ENCODE results near the gene DDX56. TPM values are rescaled to one million over a fixed set of nuclear protein-coding genes. Genes with fewer than 3 reads are reported as not detected.

DDX56 gene
- total RNA-seq, 1 donor from 2014 or later, result 75.6 TPM

DNA sequence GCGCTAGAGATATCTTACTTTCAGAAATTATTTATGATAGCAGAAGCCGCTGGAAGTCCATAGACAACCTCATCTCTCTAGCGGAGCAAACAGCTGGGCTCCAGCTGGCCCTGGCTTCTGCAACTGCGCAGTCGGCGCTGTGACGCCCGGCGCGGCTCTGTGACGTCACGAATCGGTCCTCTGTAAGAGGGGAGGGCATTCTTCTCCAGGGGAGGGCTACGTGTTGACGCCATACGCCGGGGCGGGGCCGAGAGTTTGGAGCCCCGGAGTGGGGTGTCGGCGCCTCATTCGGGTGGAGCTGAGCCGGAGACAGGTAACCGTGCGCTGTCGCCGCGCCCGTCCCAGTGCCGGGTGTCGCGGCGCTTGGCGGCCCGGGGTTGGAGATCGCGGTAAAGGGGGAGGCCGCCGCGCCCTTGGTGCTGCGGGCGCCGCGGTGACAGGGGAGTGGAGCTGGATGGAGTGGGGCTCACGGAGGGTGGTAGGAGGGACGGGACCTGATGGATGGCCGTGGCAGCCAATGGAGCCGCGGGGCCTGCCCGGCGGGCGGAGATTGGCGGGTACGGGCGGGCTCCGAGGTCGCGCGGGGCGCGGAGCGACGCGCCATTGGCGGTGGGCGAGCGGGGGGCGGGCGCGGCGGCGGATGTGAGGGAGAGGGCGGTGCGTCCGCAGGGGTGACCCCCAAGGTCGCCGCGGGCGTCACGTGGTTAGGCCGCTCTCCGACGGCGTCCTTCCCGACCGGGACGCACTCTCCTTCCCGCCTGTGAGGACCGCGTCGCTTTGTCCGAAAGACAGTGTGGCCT lies 32.8 kb upstream of the DDX56 start, which contains the start of gene OGDH:
Gene OGDH (plus strand): TSS at position 287 of the 800 bp plus-strand sequence. CDS start 17,717 bp downstream, outside the sequence.
- FAIRE-seq, result no peak
- H3K4me3 Mint-ChIP-seq (ENCODE audit: unreplicated experiment), result peak within 1 kb of the TSS; percentile 93
- H3K9me3 Mint-ChIP-seq (ENCODE audit: unreplicated experiment), result no peaks in the 10 kb centered on the region
- H3K9me3 ChIP-seq (ENCODE audit: insufficient read depth, low read depth, low read length), result no peaks in the 10 kb centered on the region
- H3K9ac ChIP-seq (ENCODE audit: low read length), result peak within 1 kb of the TSS; percentile 90
- H3K27ac Mint-ChIP-seq (ENCODE audit: unreplicated experiment), result peak within 1 kb of the TSS; percentile 94
- peaks cover 10% of the 10 kb centered on the region for H3K4me1 Mint-ChIP-seq (ENCODE audit: low read depth, unreplicated experiment)
- no peaks in the 10 kb centered on the region for H3K36me3 Mint-ChIP-seq (ENCODE audit: low read depth, unreplicated experiment)
- peaks cover 13% of the 10 kb centered on the region for H3K4me1 ChIP-seq (ENCODE audit: insufficient read depth, low read length)
- H3K36me3 ChIP-seq (ENCODE audit: insufficient read depth, low read length), result no peaks in the 10 kb centered on the region
- H3K27me3 Mint-ChIP-seq (ENCODE audit: low read depth, unreplicated experiment), result peaks cover 5% of the 10 kb centered on the region
- peak within 1 kb of the TSS; percentile 92 for H2AFZ ChIP-seq (ENCODE audit: low read depth, low read length)
- peak within 1 kb of the TSS; percentile 95 for H3K27ac ChIP-seq (ENCODE audit: low read depth, low read length)
- H3K79me2 ChIP-seq (ENCODE audit: insufficient read depth, low read length), result peaks cover 46% of the 10 kb centered on the region
- H4K20me1 ChIP-seq (ENCODE audit: insufficient read depth, low read length), result peaks cover 22% of the 10 kb centered on the region
- peak within 1 kb of the TSS; percentile 97 for H3K4me2 ChIP-seq (ENCODE audit: low read length)
- TF ChIP-seq EZH2 (IDR thresholded peaks at IDR 0.05; ENCODE audit: insufficient read depth, low read length), result no peak
- TF ChIP-seq, protein P1, sequence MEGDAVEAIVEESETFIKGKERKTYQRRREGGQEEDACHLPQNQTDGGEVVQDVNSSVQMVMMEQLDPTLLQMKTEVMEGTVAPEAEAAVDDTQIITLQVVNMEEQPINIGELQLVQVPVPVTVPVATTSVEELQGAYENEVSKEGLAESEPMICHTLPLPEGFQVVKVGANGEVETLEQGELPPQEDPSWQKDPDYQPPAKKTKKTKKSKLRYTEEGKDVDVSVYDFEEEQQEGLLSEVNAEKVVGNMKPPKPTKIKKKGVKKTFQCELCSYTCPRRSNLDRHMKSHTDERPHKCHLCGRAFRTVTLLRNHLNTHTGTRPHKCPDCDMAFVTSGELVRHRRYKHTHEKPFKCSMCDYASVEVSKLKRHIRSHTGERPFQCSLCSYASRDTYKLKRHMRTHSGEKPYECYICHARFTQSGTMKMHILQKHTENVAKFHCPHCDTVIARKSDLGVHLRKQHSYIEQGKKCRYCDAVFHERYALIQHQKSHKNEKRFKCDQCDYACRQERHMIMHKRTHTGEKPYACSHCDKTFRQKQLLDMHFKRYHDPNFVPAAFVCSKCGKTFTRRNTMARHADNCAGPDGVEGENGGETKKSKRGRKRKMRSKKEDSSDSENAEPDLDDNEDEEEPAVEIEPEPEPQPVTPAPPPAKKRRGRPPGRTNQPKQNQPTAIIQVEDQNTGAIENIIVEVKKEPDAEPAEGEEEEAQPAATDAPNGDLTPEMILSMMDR (IDR thresholded peaks at IDR 0.05; ENCODE audit: insufficient read depth, low read depth, low read length), result no peak
- peak; percentile 97 for DNase-seq (ENCODE audit: low read depth)
- H3K4me3 ChIP-seq (ENCODE audit: insufficient read depth, low read depth, low read length), result peak within 1 kb of the TSS; percentile 88
- no peaks in the 10 kb centered on the region for H3K27me3 ChIP-seq (ENCODE audit: insufficient read depth, low read length)

DNA sequence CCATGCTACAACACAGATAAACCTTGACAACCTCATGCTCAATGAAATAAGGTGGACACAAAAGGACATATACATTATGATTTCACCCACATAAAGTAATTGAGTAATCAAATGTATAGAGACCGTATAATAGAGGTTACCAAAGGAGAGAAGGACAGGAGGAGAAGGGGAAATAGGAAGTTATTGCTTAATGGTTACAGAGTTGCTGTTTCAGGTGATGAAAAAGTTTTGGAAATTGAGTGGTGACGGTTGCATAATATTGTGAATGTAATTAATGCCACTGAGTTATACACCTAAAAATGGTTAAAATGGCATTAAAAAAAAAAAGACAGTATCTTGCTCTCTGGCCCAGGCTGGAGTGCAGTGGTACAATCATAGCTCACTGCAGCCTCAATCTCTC lies 31.2 kb upstream of the DDX56 start:
- H3K4me1 ChIP-seq (ENCODE audit: insufficient read depth, low read length), result peaks cover 13% of the 10 kb centered on the region
- H2AFZ ChIP-seq (ENCODE audit: low read depth, low read length), result no peak overlapping the region
- no peak for DNase-seq (ENCODE audit: low read depth)
- Mint-ChIP-seq H3K4me3 (ENCODE audit: unreplicated experiment) (no peak overlapping the region), H3K4me1 (ENCODE audit: low read depth, unreplicated experiment) (peaks cover 10% of the 10 kb centered on the region), H3K27ac (ENCODE audit: unreplicated experiment) (no peak overlapping the region), H3K27me3 (ENCODE audit: low read depth, unreplicated experiment) (peaks cover 10% of the 10 kb centered on the region), H3K9me3 (ENCODE audit: unreplicated experiment) (no peaks in the 10 kb centered on the region), H3K36me3 (ENCODE audit: low read depth, unreplicated experiment) (no peaks in the 10 kb centered on the region)
- H3K79me2 ChIP-seq (ENCODE audit: insufficient read depth, low read length), result peaks cover 31% of the 10 kb centered on the region
- H3K4me2 ChIP-seq (ENCODE audit: low read length), result no peak overlapping the region
- H3K9me3 ChIP-seq (ENCODE audit: insufficient read depth, low read depth, low read length), result no peaks in the 10 kb centered on the region
- peaks cover 19% of the 10 kb centered on the region for H4K20me1 ChIP-seq (ENCODE audit: insufficient read depth, low read length)
- H3K27me3 ChIP-seq (ENCODE audit: insufficient read depth, low read length), result no peaks in the 10 kb centered on the region
- no peak for FAIRE-seq
- H3K27ac ChIP-seq (ENCODE audit: low read depth, low read length), result no peak overlapping the region
- no peak overlapping the region for H3K9ac ChIP-seq (ENCODE audit: low read length)
- no peak for TF ChIP-seq EZH2 (IDR thresholded peaks at IDR 0.05; ENCODE audit: insufficient read depth, low read length)
- H3K4me3 ChIP-seq (ENCODE audit: insufficient read depth, low read depth, low read length), result no peak overlapping the region
- no peaks in the 10 kb centered on the region for H3K36me3 ChIP-seq (ENCODE audit: insufficient read depth, low read length)

DNA sequence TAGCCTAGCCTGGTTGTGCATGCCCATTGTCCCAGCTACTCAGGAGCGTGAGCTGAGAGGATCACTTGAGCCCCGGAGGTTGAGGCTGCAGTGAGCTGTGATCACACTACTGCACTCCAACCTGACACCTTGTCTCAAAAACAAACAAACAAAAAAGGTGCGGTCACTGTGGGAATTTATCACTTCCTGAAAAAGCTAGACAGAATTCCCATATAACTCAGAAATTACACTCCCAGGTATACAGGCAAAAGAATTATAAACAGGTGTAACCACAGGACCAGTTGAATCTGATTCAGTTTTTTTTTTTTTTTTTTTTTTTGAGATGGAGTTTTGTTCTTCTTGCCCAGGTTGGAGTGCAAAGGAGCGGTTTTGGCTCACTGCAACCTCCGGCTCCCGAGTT lies 29.5 kb upstream of the DDX56 start:
- Histone ChIP-seq H3K4me2 (ENCODE audit: low read length) (no peak overlapping the region), H2AFZ (ENCODE audit: low read depth, low read length) (no peak overlapping the region), H3K4me1 (ENCODE audit: insufficient read depth, low read length) (peaks cover 6% of the 10 kb centered on the region), H3K4me3 (ENCODE audit: insufficient read depth, low read depth, low read length) (no peak overlapping the region), H3K27ac (ENCODE audit: low read depth, low read length) (no peak overlapping the region), H4K20me1 (ENCODE audit: insufficient read depth, low read length) (peaks cover 7% of the 10 kb centered on the region), H3K9ac (ENCODE audit: low read length) (no peak overlapping the region), H3K9me3 (ENCODE audit: insufficient read depth, low read depth, low read length) (no peaks in the 10 kb centered on the region), H3K27me3 (ENCODE audit: insufficient read depth, low read length) (no peaks in the 10 kb centered on the region), H3K36me3 (ENCODE audit: insufficient read depth, low read length) (no peaks in the 10 kb centered on the region), H3K79me2 (ENCODE audit: insufficient read depth, low read length) (peaks cover 13% of the 10 kb centered on the region)
- Mint-ChIP-seq H3K4me3 (ENCODE audit: unreplicated experiment) (no peak overlapping the region), H3K4me1 (ENCODE audit: low read depth, unreplicated experiment) (peaks cover 3% of the 10 kb centered on the region), H3K27me3 (ENCODE audit: low read depth, unreplicated experiment) (peaks cover 10% of the 10 kb centered on the region), H3K9me3 (ENCODE audit: unreplicated experiment) (no peaks in the 10 kb centered on the region), H3K27ac (ENCODE audit: unreplicated experiment) (no peak overlapping the region), H3K36me3 (ENCODE audit: low read depth, unreplicated experiment) (no peaks in the 10 kb centered on the region)
- DNase-seq (ENCODE audit: low read depth), result no peak
- TF ChIP-seq EZH2 (IDR thresholded peaks at IDR 0.05; ENCODE audit: insufficient read depth, low read length), result no peak
- TF ChIP-seq, protein P1 (IDR thresholded peaks at IDR 0.05; ENCODE audit: insufficient read depth, low read depth, low read length), result no peak
- FAIRE-seq, result no peak
